HEK293 (cell line): Measurements from ENCODE around the gene RGS5.

Experiments used
- CTCF ChIP-seq: fragments of 450-650 bp; formaldehyde crosslinking; IDR thresholded peaks from 2 replicates; pipeline ENCODE4 v1.5.1; 2016; ENCODE audit warnings: missing biosample characterization, missing genetic modification characterization
- GLI2 ChIP-seq: fragments of 450-650 bp; formaldehyde crosslinking; IDR thresholded peaks from 2 replicates; pipeline ENCODE4; 2017; ENCODE audit warnings: missing biosample characterization, missing genetic modification characterization, low read depth, borderline replicate concordance
- GLIS2 ChIP-seq: fragments of 450-650 bp; formaldehyde crosslinking; IDR thresholded peaks from 2 replicates; pipeline ENCODE4 v1.5.1; 2016; ENCODE audit warnings: missing biosample characterization, missing genetic modification characterization
- OSR2 ChIP-seq: fragments of 450-650 bp; formaldehyde crosslinking; IDR thresholded peaks from 2 replicates; pipeline ENCODE4 v1.5.1; 2016; ENCODE audit warnings: missing biosample characterization, missing genetic modification characterization
- REPIN1 ChIP-seq: fragments of 450-650 bp; formaldehyde crosslinking; IDR thresholded peaks from 2 replicates; pipeline ENCODE4 v1.5.1; 2017; ENCODE audit warnings: missing biosample characterization, missing genetic modification characterization, low read depth
- ZNF138 ChIP-seq: fragments of 450-650 bp; formaldehyde crosslinking; IDR thresholded peaks from 2 replicates; pipeline ENCODE4 v1.5.1; 2016; ENCODE audit warnings: missing biosample characterization, missing genetic modification characterization, borderline replicate concordance
- ZNF184 ChIP-seq: fragments of 450-650 bp; IDR thresholded peaks from 2 replicates; pipeline ENCODE4 v1.5.1; 2018; ENCODE audit warnings: missing biosample characterization, mild to moderate bottlenecking, missing genetic modification characterization
- ZNF404 ChIP-seq: fragments of 450-650 bp; formaldehyde crosslinking; IDR thresholded peaks from 2 replicates; pipeline ENCODE4 v1.5.1; 2017; ENCODE audit warnings: missing biosample characterization, missing genetic modification characterization

DNA sequence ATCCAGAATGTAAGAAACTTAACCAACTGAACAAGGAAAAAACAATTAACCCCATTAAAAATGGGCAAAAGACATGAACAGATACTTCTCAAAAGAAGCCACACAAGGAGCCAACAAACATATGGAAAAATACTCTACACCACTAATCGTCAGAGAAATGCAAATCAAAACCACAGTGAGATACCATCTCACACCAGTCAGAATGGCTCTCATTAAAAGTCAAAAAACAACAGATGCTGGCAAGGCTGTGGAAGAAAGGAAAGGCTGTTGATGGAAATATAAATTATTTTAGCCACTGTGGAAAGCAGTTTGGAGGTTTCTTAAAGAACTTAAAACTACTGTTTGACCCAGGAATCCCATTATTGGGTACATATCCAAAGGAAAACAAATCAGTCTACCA, 82.3 kb downstream of the RGS5 start:
- no peak for TF ChIP-seq CTCF
- TF ChIP-seq ZNF404 (tag by site-specific recombination): no peak
- no peak for TF ChIP-seq GLI2 (tag by site-specific recombination)
- no peak for TF ChIP-seq ZNF138 (tag by site-specific recombination)
- no peak for TF ChIP-seq OSR2 (tag by site-specific recombination)
- no peak for TF ChIP-seq REPIN1 (tag by site-specific recombination)
- TF ChIP-seq ZNF184: no peak
- TF ChIP-seq GLIS2 (tag by site-specific recombination): no peak
